ENCODE measurements around the gene ANKRD44. TPM values are rescaled to one million over a fixed set of nuclear protein-coding genes. Genes with fewer than 3 reads are reported as not detected.

ANKRD44 gene
- total and polyA plus RNA-seq, 2 of the 8 experiments (the other 6 are each of a cell fraction or from before 2014, with no cell fraction given): 1.2 to 1.3 TPM

DNA sequence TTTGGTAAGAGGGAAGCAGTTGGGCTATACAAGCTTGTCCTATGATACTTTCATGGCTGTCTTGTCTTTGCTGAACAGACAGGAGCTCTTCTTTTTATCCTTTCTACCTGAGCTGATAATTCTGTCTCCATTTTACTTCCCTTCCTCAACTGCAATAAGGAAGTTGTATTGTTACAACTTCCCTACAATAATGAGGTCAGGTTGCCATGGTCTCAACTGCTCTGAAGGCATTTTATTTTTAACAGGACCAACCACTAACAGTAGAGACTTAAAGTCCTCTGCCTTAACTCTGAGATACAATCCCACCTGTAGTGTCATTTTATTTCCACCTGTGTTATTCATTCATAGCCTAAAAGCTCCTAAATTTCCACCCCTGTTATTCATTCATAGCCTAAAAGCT is 265.5 kb downstream of the ANKRD44 start:
- Histone ChIP-seq H2BK20ac (ENCODE audit: low read length) (no peak overlapping the region), H3K79me1 (ENCODE audit: low read depth, low read length) (no peaks in the 10 kb centered on the region), H3K14ac (ENCODE audit: insufficient read length) (no peak overlapping the region), H3K4me3 (ENCODE audit: extremely low read depth in 1 of 4, insufficient read depth in 2 of 4, low read depth in 3 of 4, low read length in 4 of 4) (no peak overlapping the region), H2BK5ac (ENCODE audit: low read depth, low read length) (no peak overlapping the region), H3K4me2 (ENCODE audit: insufficient read depth in 1 of 2, low read depth in 2 of 2, low read length in 2 of 2) (no peak overlapping the region), H3K4me1 (replicated peaks in 1 of 4; ENCODE audit: control insufficient read depth in 3 of 4, insufficient read depth in 4 of 4, low read length in 3 of 4) (no peaks in the 10 kb centered on the region), H3K27ac (ENCODE audit: low read depth, low read length) (no peak overlapping the region), H4K91ac (replicated peaks; ENCODE audit: insufficient read length, low read length) (no peak overlapping the region), H3K23ac (ENCODE audit: insufficient read length) (no peak overlapping the region), H2BK12ac (ENCODE audit: low read depth, low read length) (no peak overlapping the region), H3K4ac (replicated peaks; ENCODE audit: insufficient read length, low read depth, low read length) (no peak overlapping the region), H3K9me3 (ENCODE audit: insufficient read depth in 2 of 2, low read depth in 1 of 2, low read length in 1 of 2) (no peaks in the 10 kb centered on the region), H2BK15ac (ENCODE audit: low read length) (no peak overlapping the region), H4K20me1 (replicated peaks in 1 of 2; ENCODE audit: control insufficient read depth in 1 of 2, insufficient read depth in 2 of 2, low read length in 2 of 2) (no peaks in the 10 kb centered on the region), H3K27me3 (replicated peaks in 1 of 4; ENCODE audit: control insufficient read depth in 3 of 4, extremely low read depth in 1 of 4, insufficient read depth in 3 of 4, low read length in 3 of 4) (no peaks in the 10 kb centered on the region), H3K18ac (ENCODE audit: extremely low read depth, low read length) (no peak overlapping the region), H3K9ac (replicated peaks in 1 of 4; ENCODE audit: extremely low read depth in 1 of 4, low read depth in 3 of 4, low read length in 3 of 4) (no peak overlapping the region), H2AFZ (ENCODE audit: low read length) (no peak overlapping the region), H2AK5ac (ENCODE audit: low read depth, low read length) (no peak overlapping the region), H4K5ac (ENCODE audit: insufficient read length, low read depth, low read length) (no peak overlapping the region), H3K56ac (replicated peaks; ENCODE audit: insufficient read length, low read depth, low read length) (no peak overlapping the region), H3K23me2 (ENCODE audit: low read depth, low read length) (no peaks in the 10 kb centered on the region), H3K79me2 (ENCODE audit: control insufficient read depth in 1 of 2, insufficient read depth in 2 of 2, low read length in 2 of 2) (no peaks in the 10 kb centered on the region), H4K8ac (ENCODE audit: extremely low read depth, insufficient read depth, low read length) (no peak overlapping the region), H3K36me3 (ENCODE audit: control insufficient read depth in 2 of 4, insufficient read depth in 4 of 4, low read length in 3 of 4) (no peaks in the 10 kb centered on the region), H2BK120ac (replicated peaks; ENCODE audit: low read depth, low read length) (no peak overlapping the region)
- FAIRE-seq: no peak
- no peak for TF ChIP-seq BACH1 (IDR thresholded peaks at IDR 0.05; ENCODE audit: low read length)
- TF ChIP-seq POLR2AphosphoS5 (IDR thresholded peaks at IDR 0.05; ENCODE audit: low read depth, low read length): no peak
- no peak for TF ChIP-seq SIX5 (IDR thresholded peaks at IDR 0.05; ENCODE audit: low read depth, low read length)
- TF ChIP-seq GABPA (IDR thresholded peaks at IDR 0.05; ENCODE audit: borderline replicate concordance, insufficient read depth, low read length): no peak
- TF ChIP-seq, protein P1, sequence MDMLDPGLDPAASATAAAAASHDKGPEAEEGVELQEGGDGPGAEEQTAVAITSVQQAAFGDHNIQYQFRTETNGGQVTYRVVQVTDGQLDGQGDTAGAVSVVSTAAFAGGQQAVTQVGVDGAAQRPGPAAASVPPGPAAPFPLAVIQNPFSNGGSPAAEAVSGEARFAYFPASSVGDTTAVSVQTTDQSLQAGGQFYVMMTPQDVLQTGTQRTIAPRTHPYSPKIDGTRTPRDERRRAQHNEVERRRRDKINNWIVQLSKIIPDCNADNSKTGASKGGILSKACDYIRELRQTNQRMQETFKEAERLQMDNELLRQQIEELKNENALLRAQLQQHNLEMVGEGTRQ (IDR thresholded peaks at IDR 0.05; ENCODE audit: low read length): no peak
- TF ChIP-seq SIN3A (conservative IDR thresholded peaks at IDR 0.05 in 1 of 2, IDR thresholded peaks at IDR 0.05 in 1 of 2; ENCODE audit: low read depth in 1 of 2, low read length in 2 of 2): no peak
- TF ChIP-seq CHD2 (IDR thresholded peaks at IDR 0.05; ENCODE audit: low read length): no peak
- no peak for TF ChIP-seq SP4 (IDR thresholded peaks at IDR 0.05; ENCODE audit: low read length)
- TF ChIP-seq CBX8 (IDR thresholded peaks at IDR 0.05; ENCODE audit: borderline replicate concordance, low read depth, low read length): no peak
- no peak for TF ChIP-seq SP1 (IDR thresholded peaks at IDR 0.05; ENCODE audit: low read depth, low read length)
- no peak for TF ChIP-seq BRCA1 (IDR thresholded peaks at IDR 0.05; ENCODE audit: low read depth, low read length)
- ChIA-PET CTCF (ENCODE audit: partially characterized antibody) (interaction anchor here (0.9 to 2.4 kb wide), 6 partner anchors 11 to 151 kb away, joined by 3 to 7 read pairs (median 4); no protein-coding TSS in a partner anchor), POLR2A (ENCODE audit: partially characterized antibody) (no interaction called here)
- no peak for DNase-seq (ENCODE audit: low read depth in 1 of 2, low spot score in 2 of 2)

All from H1 (cell line).